CD4-positive, alpha-beta T cell treated with Interleukin-6 for 4 hours (primary cell): ENCODE measurements around the gene ARMH1.
"Not testable (repeated sequence)": the region's sequence is repeated elsewhere in the genome, so short reads cannot be mapped to it uniquely, and the experiment has no call there.

Source experiments
- DNase-seq: peaks from one replicate; pipeline ENCODE4 v3.0.0-alpha.2; 2020; ENCODE audit warnings: mixed read lengths

ARMH1 gene

DNA sequence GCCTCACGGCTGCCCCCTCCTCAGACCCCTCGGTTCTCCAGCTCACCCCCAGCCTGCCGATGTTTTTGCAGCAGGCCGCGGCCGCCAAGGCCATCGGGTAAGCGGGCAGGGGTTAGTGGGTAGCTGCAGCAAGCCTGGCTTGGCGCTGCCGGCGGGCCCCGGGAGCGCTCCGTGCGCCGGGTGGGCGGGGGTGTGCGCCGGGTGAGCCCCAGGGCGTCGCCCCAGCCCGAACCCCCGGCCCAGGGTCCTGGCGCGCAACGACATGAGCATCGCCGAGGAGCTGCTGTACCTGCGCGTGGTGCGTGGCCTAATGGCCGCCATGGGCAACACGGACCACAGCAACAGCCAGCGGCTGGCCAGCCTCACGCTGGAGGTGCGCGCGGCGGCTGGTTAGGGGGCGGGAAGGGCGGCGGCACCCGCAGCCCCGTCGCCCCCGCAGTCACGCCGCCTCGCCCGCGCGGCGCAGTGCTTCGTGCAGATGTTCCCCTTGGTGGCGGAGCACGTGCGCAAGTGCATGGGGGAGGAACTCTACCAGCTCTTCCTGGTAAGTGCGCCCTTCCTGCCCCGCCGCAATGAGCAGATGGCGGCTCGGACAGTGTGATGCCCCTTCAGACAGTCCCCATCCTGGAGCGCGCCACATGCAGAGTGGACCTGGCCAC is 49.9 kb downstream of the ARMH1 start:
- no peak for DNase-seq

DNA sequence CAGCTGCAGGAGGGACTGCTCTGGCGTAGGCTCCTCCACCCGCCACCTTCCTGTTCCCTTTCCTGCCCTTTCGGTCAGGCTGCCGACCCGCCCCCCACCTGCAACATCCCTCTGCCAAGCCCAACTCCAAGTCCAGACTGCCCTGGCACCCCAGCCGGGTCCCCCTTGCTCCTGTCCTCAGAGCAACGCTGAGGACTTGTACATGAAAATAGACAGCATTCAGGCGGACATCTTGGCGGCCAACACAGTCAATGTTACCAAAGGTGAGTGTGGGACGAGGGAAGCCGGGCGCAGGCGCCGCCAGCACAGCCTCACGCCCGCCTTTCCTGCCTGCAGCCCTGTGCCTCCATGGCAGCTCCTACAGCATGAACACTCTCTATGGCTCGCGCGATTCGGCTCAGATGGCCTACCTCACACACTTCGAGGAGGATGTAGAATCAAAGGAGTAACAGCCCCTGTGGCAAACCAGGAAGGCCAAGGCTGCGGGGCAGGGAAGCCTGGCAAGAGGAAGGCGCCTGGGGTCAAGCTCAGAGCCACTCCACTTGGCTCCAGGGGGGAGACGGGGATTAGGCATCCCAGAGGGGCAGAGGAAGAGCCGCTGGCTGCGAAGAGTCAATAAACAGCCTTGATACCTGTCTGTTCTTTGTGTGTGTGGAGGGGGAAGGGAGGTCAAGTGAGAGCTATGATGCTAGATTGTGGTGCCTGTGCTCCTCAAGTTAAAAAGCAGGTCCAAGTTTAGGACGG is 50.6 kb downstream of the ARMH1 start:
- DNase-seq = no peak

DNA sequence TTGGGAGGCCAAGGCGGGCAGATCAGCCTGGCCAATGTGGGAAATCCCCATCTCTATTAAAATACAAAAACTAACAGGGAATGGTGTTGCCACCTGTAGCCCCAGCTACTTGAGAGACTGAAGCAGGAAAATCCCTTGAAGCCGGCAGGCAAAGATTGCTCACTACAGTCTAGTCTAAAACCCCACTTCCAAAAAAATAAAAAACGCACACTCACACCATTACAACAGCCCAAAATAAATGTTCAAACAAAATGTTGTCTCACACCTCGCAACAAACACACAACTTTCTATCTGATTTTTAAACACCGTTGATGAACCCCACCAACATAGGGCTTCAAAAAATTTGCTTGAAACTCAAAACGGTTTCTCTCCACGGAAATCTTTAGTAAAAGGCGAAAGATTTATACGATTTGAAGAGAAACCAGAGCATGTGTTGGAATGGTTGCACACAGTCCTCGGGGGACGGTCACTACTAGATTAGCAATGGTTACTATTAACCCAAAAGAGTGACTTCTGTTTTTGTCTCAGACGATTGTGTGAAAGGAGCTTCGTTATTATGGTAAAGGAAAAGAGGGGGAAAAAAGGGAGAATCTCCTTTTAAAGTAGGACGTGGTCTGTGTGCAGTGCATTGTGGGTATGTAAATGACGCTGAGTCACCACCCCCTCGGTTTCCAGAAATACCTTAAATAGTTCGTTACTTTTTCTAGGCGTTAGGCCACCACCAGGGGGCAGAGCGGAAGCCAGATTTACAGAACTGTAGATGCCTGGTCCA is 56.4 kb downstream of the ARMH1 start, which contains the start of gene RNU5D-1:
Gene RNU5D-1, minus strand, starts transcription at position 430 of the 772 bp plus-strand sequence.
- DNase-seq = peak; percentile 97

DNA sequence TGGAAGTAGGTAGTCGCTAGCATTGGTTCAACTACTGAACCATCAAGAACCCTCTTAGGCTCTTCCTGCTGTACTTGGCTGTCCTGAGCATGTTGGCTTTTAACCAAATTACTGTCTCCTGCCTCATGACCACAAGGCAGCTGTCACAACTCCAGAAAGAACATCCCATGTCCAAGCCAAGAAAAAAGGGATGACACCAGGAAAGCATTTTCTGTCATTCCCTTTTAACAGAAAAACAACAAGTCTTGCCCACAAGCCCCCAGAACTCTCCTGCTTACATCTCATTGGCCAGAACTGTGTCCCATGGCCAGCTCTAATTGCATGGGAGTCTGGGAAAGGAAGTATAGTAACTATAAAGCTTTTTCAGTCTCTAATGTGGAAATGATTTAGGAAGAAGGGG is 58.9 kb downstream of the ARMH1 start:
- DNase-seq = no peak

DNA sequence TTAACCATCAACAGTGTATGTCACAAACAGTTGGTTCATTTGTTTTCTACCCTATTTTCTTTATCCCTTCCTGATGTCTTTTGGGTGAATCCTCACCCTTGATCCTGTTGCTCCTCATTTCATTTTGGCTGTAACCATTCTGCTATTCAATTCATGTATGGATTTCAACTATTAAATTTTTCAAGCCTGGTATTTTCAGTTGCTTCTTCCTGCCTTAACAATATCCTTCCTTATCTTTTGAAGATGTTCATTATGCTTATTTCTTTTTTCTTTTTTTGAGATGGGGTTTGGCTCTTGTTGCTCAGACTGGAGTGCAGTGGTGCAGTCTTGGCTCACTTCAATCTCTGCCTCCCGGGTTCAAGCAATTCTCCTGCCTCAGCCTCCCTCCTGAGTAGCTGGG is 59.3 kb downstream of the ARMH1 start:
- DNase-seq = no peak

DNA sequence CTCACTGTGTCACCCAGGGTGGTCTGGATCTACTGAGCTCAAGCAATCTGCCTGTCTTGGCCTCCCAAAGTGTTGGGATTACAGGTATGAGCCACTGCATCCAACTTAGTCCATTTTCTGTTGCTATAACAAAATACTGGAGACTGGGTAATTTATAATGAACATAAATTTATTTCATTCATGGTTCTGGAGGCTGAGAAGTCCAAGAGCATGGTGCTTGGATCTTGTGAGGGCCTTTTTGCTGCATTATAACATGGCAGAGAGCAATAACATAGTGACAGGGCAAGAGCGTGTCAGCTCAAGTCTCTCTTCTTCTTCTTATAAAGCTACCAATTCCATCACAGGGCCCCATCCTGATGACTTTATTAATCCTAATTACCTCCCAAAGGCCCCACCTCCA is 61.5 kb downstream of the ARMH1 start:
- no peak for DNase-seq

DNA sequence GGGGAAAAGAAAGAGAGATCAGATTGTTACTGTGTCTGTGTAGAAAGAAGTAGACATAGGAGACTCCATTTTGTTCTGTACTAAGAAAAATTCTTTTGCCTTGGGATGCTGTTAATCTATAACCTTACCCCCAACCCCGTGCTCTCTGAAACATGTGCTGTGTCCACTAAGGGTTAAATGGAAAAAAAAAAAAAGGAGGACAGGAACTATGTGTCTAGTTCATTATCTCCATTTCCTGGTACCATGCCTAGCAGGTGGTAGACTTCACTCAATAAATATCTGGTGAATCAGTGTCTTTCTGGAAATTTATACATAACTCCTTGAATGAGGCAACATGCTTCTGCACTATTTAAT is 64.4 kb downstream of the ARMH1 start:
- not testable (repeated sequence) for DNase-seq

DNA sequence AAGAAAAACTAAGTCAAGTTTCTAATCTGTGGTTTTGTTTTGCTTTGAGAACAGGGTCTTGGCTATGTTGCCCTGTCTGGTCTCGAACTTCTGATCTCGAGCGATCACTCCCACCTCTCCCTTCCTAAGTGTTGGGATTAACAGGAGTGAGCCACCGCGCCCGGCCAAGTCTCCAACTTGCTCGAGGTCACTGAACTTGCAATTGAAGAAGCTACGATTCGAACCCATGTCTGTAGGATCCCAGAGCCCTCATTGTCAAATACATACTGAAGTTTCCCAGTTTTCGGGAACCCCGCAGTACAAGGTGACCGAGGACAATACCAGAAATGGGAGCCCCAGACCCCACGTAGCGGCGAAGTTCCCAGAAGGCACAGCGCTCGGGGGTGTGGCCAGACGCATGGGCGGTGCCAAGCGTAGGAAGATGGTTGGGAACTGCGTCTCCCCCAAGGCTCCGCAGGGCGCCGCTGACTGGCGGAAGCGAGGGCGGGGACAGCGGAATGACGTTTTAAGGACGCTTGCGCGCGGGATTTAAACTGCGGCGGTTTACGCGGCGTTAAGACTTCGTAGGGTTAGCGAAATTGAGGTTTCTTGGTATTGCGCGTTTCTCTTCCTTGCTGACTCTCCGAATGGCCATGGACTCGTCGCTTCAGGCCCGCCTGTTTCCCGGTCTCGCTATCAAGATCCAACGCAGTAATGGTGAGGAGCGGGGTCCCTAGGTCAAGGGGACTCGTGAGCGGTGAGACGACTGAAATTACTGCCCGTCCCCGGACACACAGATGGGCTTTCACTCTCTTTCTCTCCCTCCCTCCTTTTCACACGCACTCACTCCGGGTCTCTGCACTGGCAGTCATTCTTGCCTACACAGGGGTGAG is 65.0 kb downstream of the ARMH1 start, which contains the start of gene KIF2C:
Gene KIF2C, plus strand, starts transcription at position 531 of the 872 bp plus-strand sequence. Its CDS starts 96 bp downstream, at position 627.
- peak; percentile 98 for DNase-seq

DNA sequence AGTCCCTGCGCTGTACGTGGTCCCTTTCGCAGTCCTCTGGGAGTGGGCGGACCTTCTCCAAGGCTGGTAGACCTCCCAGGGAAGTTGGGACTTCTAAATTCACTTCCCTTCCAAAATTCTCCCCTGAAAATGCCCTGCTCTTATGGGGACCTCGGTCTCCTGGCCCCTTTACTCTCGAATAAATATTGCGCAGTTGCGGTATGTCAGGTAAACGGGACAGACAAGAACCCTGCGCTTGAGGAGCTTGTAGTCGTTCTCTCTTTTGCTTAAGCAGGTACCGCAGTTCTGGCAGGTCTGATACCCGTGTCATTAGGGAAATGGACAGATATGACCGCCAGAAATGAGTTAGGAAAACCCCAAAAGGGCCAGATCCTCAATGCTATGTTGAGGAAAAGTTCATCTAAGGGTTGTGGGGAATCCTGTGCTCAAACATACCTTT is 65.7 kb downstream of the ARMH1 start:
- DNase-seq = no peak

DNA sequence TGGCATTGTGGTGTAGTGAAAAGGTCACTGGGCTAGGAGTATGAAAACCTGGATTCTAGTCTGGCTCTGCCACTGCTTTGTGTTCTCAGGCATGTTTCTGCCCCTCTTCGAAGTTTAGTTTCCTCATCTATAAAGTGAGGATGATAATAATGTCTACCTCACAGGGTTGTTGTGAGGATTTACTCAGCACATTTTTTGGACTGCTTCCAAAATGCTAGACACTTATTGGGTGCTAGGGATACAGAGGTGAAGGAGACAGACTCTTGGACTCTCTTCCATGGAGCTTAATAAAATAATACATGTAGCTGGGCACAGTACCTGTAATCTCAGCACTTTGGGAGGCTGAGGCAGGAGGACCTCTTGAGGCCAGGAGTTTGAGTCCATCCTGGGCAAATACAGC is 68.7 kb downstream of the ARMH1 start:
- DNase-seq = no peak

DNA sequence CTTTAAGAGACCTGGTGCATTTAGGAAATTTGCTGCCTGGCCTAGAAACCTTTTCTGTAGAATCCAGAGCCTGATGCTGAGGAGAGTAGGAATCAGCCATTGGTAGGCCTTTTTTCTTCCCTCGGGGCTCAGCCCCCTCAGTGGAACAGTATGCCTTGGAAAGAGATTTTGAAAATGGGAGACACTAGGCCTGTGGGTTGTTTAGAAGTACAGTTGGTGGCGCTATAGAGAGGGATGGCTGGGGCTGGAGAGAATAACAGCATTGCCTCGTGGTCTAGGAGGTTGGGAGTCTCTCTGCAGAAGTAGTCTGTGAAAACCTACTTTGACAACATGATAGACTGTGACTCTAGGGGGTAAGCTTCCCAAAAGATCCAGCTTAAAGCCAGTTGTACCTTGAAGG is 73.4 kb downstream of the ARMH1 start:
- no peak for DNase-seq

DNA sequence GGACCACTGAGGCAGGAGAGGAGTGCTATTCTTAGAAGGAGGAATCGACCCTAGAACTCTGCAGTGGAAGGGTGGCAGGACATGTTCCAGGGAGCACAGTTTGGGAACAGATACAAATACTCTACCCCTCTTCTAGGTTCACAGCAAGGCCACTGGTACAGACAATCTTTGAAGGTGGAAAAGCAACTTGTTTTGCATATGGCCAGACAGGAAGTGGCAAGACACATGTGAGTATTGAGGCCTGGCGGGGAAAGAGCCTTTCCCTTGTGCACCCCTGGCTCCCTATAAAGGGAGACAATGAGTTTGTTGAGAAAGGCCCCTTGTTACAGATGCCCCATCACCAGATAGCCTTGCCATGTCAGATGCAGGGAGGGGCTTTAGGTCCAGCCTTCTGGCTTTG is 82.9 kb downstream of the ARMH1 start:
- DNase-seq = no peak

DNA sequence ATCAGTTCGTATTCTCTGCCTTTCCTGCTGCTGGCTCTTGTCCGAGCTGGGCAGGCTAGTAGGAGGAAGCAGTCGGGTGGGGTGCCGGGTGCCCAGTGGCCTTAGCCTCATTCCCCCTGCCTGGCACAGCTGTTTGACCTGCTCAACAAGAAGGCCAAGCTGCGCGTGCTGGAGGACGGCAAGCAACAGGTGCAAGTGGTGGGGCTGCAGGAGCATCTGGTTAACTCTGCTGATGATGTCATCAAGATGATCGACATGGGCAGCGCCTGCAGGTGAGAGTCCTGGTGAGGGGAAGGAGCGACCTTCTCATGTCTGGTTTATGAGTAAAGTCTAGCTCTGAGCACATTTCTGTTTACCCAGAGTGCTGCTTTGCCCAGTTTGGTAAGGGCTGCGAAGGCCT is 84.6 kb downstream of the ARMH1 start:
- DNase-seq = no peak

DNA sequence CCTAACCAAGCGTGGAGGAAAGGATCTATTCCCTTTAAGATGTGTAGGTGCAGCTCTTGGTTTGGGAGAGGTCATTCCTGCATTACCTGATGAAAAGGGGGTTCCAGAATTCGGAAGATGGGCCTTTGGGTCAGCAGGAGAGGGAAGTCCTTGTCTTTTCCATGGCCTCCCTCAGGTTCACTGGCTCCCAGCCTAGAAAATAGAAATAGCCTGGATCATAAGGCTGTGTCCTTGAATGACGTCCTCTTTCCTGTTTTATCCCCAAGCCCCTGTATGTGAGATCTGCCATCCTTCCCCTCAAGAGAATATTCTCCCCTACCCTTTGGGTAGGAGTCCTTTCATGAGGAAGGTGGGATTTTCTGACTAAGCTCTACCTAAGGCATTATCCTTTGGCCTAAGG is 86.4 kb downstream of the ARMH1 start:
- no peak for DNase-seq

DNA sequence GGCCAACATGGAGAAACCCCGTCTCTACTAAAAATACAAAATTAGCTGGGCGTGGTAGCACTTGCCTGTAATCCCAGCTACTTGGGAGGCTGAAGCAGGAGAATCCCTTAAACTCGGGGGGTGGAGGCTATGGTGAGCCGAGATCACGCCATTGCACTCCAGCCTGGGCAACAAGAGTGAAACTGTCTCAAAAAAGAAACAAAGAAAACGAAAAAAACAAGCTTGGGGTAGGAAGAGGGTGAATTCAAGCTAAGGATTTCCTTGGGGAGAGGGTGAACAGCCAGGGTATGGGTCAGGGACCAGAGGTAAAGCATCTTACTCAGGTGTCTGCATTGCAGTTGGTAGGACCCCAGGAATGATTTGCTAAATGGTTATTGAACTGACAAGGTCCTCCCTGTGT is 91.9 kb downstream of the ARMH1 start:
- not testable (repeated sequence) for DNase-seq
